Ovary (tissue), 3 donors: ENCODE measurements around the gene TJP2.

Experiments
- POLR2A ChIP-seq: fragments of 450-650 bp; IDR thresholded peaks from one replicate; pipeline ENCODE4 v1.6.1; 2017; ENCODE audit warnings: antibody characterized with exemption, mild to moderate bottlenecking, moderate library complexity
- TF ChIP-seq, protein P1 (sequence below), 3 donors: fragments of 450-650 bp in 2 of 3; fragments of 200-600 bp in 1 of 3; IDR thresholded peaks; one replicate each; pipeline versions ENCODE4 v1.5.1 to v1.8.0; 2016 to 2022; ENCODE audit warnings: antibody characterized with exemption in 3 of 3, mild to moderate bottlenecking in 1 of 3
- donor health status: DM: no; HTN: no; CAD: no.

DNA sequence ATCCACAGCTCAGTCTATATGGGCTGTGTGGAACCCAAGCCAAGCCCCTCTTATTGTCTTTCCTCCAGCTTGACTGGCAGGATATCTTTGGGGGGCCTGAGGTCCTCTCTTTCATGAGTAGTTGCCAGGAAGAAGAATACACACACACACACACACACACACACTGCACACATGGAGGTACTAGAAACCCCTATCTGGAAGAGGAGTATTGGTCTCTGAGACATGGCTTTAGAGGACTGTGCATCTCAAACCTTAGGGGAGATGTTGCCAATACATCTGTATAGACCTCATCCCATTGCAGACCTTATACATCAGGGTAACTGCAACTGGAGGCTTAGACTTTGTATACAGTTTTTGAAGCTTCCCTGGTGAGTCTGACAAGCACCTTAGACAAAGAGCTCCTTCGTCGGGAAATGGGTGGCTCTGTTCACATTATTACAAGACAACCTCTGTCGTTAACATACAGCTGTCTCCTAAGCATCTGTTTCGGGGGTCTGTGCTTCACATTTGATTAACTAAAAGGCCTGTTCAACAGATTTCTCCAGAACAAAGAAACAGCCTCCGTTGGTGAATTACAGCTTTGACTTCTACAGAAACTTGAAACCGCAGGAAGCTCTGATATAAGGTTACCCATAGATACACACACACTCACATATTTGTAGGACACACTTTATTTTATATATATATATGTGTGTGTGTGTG, 145.4 kb downstream of the TJP2 start:
- TF ChIP-seq, protein P1, sequence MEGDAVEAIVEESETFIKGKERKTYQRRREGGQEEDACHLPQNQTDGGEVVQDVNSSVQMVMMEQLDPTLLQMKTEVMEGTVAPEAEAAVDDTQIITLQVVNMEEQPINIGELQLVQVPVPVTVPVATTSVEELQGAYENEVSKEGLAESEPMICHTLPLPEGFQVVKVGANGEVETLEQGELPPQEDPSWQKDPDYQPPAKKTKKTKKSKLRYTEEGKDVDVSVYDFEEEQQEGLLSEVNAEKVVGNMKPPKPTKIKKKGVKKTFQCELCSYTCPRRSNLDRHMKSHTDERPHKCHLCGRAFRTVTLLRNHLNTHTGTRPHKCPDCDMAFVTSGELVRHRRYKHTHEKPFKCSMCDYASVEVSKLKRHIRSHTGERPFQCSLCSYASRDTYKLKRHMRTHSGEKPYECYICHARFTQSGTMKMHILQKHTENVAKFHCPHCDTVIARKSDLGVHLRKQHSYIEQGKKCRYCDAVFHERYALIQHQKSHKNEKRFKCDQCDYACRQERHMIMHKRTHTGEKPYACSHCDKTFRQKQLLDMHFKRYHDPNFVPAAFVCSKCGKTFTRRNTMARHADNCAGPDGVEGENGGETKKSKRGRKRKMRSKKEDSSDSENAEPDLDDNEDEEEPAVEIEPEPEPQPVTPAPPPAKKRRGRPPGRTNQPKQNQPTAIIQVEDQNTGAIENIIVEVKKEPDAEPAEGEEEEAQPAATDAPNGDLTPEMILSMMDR (IDR thresholded peaks at IDR 0.05) = no peak
- TF ChIP-seq POLR2A = no peak
